ENCODE results near the gene THSD7B. TPM values are rescaled to one million over a fixed set of nuclear protein-coding genes. Genes with fewer than 3 reads are reported as not detected.

Gene THSD7B
- total and polyA plus RNA-seq, 9 of the 15 experiments (the other 6 are each of a cell fraction or from before 2014, with no cell fraction given), result not detected

DNA sequence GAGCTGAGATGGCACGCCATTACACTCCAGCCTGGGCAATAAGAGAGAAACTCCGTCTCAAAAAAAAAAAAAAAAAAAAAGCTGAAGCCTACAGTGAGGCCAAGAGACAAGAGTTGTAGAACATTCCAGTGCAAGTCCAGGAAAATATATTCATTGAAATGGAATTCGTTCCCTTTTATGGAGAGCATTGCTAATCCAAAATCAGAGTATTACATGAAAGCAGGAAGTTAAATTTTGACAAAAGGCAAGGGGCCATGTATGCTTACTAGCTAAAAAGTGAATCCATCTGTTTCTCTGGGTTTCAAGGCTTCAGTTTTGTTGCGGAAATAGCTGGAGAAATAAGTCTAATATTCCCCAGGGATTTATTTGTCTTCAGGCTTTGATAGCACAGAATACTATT, 471.7 kb downstream of the THSD7B start (continued):
- TF ChIP-seq, protein P1, sequence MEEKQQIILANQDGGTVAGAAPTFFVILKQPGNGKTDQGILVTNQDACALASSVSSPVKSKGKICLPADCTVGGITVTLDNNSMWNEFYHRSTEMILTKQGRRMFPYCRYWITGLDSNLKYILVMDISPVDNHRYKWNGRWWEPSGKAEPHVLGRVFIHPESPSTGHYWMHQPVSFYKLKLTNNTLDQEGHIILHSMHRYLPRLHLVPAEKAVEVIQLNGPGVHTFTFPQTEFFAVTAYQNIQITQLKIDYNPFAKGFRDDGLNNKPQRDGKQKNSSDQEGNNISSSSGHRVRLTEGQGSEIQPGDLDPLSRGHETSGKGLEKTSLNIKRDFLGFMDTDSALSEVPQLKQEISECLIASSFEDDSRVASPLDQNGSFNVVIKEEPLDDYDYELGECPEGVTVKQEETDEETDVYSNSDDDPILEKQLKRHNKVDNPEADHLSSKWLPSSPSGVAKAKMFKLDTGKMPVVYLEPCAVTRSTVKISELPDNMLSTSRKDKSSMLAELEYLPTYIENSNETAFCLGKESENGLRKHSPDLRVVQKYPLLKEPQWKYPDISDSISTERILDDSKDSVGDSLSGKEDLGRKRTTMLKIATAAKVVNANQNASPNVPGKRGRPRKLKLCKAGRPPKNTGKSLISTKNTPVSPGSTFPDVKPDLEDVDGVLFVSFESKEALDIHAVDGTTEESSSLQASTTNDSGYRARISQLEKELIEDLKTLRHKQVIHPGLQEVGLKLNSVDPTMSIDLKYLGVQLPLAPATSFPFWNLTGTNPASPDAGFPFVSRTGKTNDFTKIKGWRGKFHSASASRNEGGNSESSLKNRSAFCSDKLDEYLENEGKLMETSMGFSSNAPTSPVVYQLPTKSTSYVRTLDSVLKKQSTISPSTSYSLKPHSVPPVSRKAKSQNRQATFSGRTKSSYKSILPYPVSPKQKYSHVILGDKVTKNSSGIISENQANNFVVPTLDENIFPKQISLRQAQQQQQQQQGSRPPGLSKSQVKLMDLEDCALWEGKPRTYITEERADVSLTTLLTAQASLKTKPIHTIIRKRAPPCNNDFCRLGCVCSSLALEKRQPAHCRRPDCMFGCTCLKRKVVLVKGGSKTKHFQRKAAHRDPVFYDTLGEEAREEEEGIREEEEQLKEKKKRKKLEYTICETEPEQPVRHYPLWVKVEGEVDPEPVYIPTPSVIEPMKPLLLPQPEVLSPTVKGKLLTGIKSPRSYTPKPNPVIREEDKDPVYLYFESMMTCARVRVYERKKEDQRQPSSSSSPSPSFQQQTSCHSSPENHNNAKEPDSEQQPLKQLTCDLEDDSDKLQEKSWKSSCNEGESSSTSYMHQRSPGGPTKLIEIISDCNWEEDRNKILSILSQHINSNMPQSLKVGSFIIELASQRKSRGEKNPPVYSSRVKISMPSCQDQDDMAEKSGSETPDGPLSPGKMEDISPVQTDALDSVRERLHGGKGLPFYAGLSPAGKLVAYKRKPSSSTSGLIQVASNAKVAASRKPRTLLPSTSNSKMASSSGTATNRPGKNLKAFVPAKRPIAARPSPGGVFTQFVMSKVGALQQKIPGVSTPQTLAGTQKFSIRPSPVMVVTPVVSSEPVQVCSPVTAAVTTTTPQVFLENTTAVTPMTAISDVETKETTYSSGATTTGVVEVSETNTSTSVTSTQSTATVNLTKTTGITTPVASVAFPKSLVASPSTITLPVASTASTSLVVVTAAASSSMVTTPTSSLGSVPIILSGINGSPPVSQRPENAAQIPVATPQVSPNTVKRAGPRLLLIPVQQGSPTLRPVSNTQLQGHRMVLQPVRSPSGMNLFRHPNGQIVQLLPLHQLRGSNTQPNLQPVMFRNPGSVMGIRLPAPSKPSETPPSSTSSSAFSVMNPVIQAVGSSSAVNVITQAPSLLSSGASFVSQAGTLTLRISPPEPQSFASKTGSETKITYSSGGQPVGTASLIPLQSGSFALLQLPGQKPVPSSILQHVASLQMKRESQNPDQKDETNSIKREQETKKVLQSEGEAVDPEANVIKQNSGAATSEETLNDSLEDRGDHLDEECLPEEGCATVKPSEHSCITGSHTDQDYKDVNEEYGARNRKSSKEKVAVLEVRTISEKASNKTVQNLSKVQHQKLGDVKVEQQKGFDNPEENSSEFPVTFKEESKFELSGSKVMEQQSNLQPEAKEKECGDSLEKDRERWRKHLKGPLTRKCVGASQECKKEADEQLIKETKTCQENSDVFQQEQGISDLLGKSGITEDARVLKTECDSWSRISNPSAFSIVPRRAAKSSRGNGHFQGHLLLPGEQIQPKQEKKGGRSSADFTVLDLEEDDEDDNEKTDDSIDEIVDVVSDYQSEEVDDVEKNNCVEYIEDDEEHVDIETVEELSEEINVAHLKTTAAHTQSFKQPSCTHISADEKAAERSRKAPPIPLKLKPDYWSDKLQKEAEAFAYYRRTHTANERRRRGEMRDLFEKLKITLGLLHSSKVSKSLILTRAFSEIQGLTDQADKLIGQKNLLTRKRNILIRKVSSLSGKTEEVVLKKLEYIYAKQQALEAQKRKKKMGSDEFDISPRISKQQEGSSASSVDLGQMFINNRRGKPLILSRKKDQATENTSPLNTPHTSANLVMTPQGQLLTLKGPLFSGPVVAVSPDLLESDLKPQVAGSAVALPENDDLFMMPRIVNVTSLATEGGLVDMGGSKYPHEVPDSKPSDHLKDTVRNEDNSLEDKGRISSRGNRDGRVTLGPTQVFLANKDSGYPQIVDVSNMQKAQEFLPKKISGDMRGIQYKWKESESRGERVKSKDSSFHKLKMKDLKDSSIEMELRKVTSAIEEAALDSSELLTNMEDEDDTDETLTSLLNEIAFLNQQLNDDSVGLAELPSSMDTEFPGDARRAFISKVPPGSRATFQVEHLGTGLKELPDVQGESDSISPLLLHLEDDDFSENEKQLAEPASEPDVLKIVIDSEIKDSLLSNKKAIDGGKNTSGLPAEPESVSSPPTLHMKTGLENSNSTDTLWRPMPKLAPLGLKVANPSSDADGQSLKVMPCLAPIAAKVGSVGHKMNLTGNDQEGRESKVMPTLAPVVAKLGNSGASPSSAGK (IDR thresholded peaks at IDR 0.05), result no peak
- no peak for TF ChIP-seq RB1 (IDR thresholded peaks at IDR 0.05; ENCODE audit: low read depth)
- TF ChIP-seq NBN (IDR thresholded peaks at IDR 0.05; ENCODE audit: low read depth), result no peak
- TF ChIP-seq ZNF239 (CRISPR knock-in tag; IDR thresholded peaks at IDR 0.05), result no peak

All from K562 (cell line).